Tibial nerve (tissue), 4 donors: Measurements from ENCODE around the gene TRABD2B. TPM values are rescaled to one million over a fixed set of nuclear protein-coding genes. Genes with fewer than 3 reads are reported as not detected.

Source experiments
- DNase-seq, 2 donors: peaks; one replicate each; pipeline ENCODE4 v3.0.0-alpha.2; 2019; ENCODE audit warnings: low spot score in 2 of 2
- H3K27ac ChIP-seq, 4 donors: fragments of 200-600 bp; sonication (generic) in 3 of 4; one replicate each; pipeline ENCODE4 v1.5.1; 2017 to 2019; ENCODE audit warnings: mild to moderate bottlenecking in 1 of 4
- H3K27me3 ChIP-seq, 2 donors: fragments of 200-600 bp; sonication (generic) in 1 of 2; one replicate each; pipeline versions ENCODE4 v1.5.1 to v1.6.0; 2017 to 2019
- H3K36me3 ChIP-seq, 3 donors: fragments of 200-600 bp; sonication (generic); one replicate each; pipeline ENCODE4 v1.5.1; 2018 to 2019
- H3K4me1 ChIP-seq, 4 donors: fragments of 200-600 bp; sonication (generic) in 3 of 4; one replicate each; pipeline ENCODE4 v1.5.1; 2017 to 2019
- H3K4me3 ChIP-seq, 4 donors: fragments of 200-600 bp; sonication (generic) in 3 of 4; one replicate each; pipeline ENCODE4 v1.5.1; 2017 to 2019; ENCODE audit warnings: mild to moderate bottlenecking in 1 of 4, moderate library complexity in 1 of 4
- H3K9me3 ChIP-seq, 4 donors: fragments of 200-600 bp; sonication (generic) in 3 of 4; one replicate each; pipeline ENCODE4 v1.5.1; 2017 to 2019
- EP300 ChIP-seq, 2 donors: sonication (generic); formaldehyde crosslinking; IDR thresholded peaks; one replicate each; pipeline ENCODE4 v1.6.1; 2017; ENCODE audit warnings: antibody characterized with exemption in 2 of 2, mild to moderate bottlenecking in 1 of 2
- POLR2A ChIP-seq, 2 donors: fragments of 450-650 bp; IDR thresholded peaks; one replicate each; pipeline ENCODE4 v1.6.1; 2017; ENCODE audit warnings: antibody characterized with exemption in 2 of 2, mild to moderate bottlenecking in 2 of 2, moderate library complexity in 2 of 2
- WGBS, 2 donors: methylation state at CpG; one replicate each; pipeline ENCODE4 v1.1.5; 2018; 5-methylcytosine and 5-hydroxymethylcytosine counted together
- total RNA-seq, 4 donors: library from RNA; depleted of rRNA; stranded (reverse); fragments of >200 nt; gene quantifications; one replicate each; pipeline ENCODE4 v1.1.0, GENCODE V29; 2016
- TF ChIP-seq, protein P1 (sequence below), 5 experiments: fragments of 200-600 bp in 3 of 5; fragments of 450-650 bp in 2 of 5; sonication (generic) in 3 of 5; IDR thresholded peaks; one replicate each; pipeline ENCODE4 v1.5.1; 2016 to 2019; ENCODE audit warnings: antibody characterized with exemption in 5 of 5, mild to moderate bottlenecking in 3 of 5, moderate library complexity in 2 of 5

Gene TRABD2B
- total RNA-seq, 4 donors from 2014 or later, result 1.3 to 4.1 (median 2.3) TPM

DNA sequence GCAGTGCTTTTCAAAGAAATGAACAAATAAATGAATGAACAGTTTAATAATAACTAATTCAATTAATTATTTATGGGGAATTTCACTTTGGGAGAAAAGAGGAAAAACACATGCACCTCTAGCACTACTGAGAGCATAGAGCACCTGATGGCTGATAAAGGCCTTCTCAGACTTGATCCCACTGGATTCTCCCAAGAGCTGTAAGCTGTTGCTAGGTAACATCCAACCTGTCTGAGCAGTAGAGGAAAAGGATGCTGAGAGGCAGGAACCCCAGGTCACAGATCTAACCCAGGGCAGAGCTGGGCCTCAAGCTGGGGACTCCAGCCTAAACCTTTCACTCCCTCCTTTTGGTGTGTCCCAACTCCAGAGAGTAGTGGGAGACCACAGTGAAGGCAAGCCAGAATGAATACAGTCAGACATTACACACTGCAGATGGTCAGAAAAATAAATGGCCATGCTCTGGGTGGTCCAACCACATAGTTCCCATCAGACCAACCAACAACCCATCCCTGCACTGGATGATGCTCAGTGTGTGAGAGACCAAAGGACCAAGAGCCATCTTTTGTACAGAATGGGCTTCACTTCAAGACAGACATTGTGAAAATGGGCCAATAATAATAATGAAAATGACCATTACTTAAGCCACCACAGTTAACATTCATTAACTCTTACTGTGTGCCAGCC is 15.4 kb downstream of the TRABD2B start:
- H3K9me3 ChIP-seq, result no peaks in the 10 kb centered on the region
- peaks cover 0 to 35% (median 0%) of the 10 kb centered on the region in 4 donors for H3K4me1 ChIP-seq
- H3K27me3 ChIP-seq, result no peaks in the 10 kb centered on the region
- H3K4me3 ChIP-seq, result no peak overlapping the region
- no peak for TF ChIP-seq POLR2A (IDR thresholded peaks at IDR 0.05)
- TF ChIP-seq, protein P1, sequence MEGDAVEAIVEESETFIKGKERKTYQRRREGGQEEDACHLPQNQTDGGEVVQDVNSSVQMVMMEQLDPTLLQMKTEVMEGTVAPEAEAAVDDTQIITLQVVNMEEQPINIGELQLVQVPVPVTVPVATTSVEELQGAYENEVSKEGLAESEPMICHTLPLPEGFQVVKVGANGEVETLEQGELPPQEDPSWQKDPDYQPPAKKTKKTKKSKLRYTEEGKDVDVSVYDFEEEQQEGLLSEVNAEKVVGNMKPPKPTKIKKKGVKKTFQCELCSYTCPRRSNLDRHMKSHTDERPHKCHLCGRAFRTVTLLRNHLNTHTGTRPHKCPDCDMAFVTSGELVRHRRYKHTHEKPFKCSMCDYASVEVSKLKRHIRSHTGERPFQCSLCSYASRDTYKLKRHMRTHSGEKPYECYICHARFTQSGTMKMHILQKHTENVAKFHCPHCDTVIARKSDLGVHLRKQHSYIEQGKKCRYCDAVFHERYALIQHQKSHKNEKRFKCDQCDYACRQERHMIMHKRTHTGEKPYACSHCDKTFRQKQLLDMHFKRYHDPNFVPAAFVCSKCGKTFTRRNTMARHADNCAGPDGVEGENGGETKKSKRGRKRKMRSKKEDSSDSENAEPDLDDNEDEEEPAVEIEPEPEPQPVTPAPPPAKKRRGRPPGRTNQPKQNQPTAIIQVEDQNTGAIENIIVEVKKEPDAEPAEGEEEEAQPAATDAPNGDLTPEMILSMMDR (IDR thresholded peaks at IDR 0.05), result no peak
- no peak for TF ChIP-seq EP300 (IDR thresholded peaks at IDR 0.05)
- no peaks in the 10 kb centered on the region for H3K36me3 ChIP-seq
- DNase-seq, result no peak
- no peak overlapping the region for H3K27ac ChIP-seq

DNA sequence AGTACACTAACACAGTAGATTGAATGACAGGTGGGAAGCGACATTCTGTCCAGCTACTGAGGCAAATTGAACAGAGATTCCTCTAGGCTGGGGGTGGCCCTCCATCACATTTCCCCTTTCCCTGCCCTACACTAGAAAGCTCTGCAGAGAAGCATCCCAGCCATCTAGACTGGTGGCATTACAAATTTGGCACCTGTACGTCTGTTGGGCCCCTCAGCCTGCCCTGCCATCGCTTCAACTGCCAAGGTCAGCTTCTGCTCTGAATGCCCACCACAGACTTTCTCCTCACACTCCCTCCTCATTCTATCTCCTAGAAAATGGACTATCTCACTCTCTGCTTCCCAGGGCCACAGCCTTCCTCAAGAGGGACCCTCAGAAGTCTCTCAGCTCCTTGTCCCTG is 16.7 kb downstream of the TRABD2B start:
- Histone ChIP-seq H3K4me3 (no peak overlapping the region), H3K4me1 (peaks cover 0 to 25% (median 0%) of the 10 kb centered on the region in 4 donors), H3K9me3 (no peaks in the 10 kb centered on the region), H3K36me3 (no peaks in the 10 kb centered on the region), H3K27me3 (no peaks in the 10 kb centered on the region), H3K27ac (no peak overlapping the region)
- DNase-seq, result no peak
- WGBS, 2 donors, result 95% methylated on average over 3 of the region's 3 CpGs
- TF ChIP-seq EP300 (IDR thresholded peaks at IDR 0.05) (no peak), POLR2A (IDR thresholded peaks at IDR 0.05) (no peak)
- TF ChIP-seq, protein P1 (IDR thresholded peaks at IDR 0.05), result no peak

DNA sequence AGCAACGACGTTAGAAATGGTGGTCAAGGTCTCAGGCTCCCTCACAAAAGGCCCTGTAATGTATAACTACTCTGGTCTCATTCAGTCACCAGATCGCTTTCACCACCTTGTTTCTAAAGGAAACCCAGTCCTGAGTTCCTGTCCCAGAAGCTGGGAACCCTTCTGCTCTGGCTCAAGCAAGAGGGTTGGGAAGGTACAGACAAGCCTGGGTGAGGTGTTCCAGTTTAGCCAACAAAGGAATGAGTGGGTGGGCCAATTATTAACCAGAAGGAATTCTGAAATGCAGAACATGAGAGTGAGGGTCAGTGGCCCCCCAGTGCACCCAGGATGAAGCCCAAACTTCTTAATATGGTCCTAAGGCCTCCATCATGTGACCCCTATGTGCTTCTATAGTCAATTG is 17.5 kb downstream of the TRABD2B start:
- H3K36me3 ChIP-seq, result no peaks in the 10 kb centered on the region
- H3K9me3 ChIP-seq, result no peaks in the 10 kb centered on the region
- H3K4me1 ChIP-seq, result peaks cover 0 to 17% (median 0%) of the 10 kb centered on the region in 4 donors
- H3K27ac ChIP-seq, result no peak overlapping the region
- no peak for DNase-seq
- no peak overlapping the region for H3K4me3 ChIP-seq
- 76 to 88% methylated on average over 3 of the region's 3 CpGs for WGBS, 2 donors
- TF ChIP-seq, protein P1 (IDR thresholded peaks at IDR 0.05), result no peak
- TF ChIP-seq POLR2A (IDR thresholded peaks at IDR 0.05), result no peak
- no peak for TF ChIP-seq EP300 (IDR thresholded peaks at IDR 0.05)
- no peaks in the 10 kb centered on the region for H3K27me3 ChIP-seq

DNA sequence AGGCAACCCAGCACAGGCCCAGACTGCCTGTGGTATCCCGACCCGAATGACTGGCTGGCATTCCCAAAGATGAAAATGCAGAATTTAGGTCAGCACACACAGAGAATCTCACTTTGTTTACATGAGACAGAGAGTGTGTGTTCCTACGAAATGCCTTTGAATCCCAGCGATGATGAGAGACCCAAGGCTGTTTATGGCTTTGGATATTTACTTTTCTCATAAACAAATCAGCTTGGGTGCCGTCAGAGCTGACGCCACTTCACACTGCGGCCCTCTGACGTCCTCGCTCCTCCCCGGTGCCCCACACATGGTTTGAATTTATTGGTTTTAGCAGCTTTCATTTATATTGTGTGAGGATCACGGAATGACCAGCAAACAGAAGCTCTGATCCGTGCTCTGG is 18.7 kb downstream of the TRABD2B start:
- TF ChIP-seq EP300 (IDR thresholded peaks at IDR 0.05) (no peak), POLR2A (IDR thresholded peaks at IDR 0.05) (no peak)
- TF ChIP-seq, protein P1 (IDR thresholded peaks at IDR 0.05), result no peak
- no peaks in the 10 kb centered on the region for H3K36me3 ChIP-seq
- no peak for DNase-seq
- H3K27ac ChIP-seq, result no peak overlapping the region
- WGBS, 2 donors, result 56 to 58% methylated on average over 12 of the region's 12 CpGs
- no peak overlapping the region for H3K4me3 ChIP-seq
- H3K4me1 ChIP-seq, result peaks cover 0 to 9% (median 0%) of the 10 kb centered on the region in 4 donors
- no peaks in the 10 kb centered on the region for H3K9me3 ChIP-seq
- no peaks in the 10 kb centered on the region for H3K27me3 ChIP-seq

DNA sequence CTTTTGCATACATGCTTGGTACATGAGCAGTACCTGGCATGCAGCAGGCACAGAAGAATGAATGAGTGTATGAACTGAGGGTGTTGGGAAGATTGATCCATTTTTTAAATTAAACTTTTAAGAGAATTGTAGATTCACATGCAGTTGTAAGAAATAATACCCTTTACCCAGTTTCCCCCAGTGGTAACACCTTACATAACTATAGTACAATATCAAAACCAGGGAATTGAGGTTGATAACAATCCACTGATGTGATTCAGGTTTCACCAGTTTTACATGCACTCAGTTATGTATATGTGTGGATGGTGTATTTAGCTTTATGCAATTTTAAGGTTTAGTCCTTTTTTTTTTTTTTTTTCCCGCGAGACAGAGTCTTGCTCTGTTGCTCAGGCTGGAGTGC is 20.5 kb downstream of the TRABD2B start:
- H3K27me3 ChIP-seq, result no peaks in the 10 kb centered on the region
- H3K4me1 ChIP-seq, result peaks cover 0 to 9% (median 0%) of the 10 kb centered on the region in 4 donors
- WGBS, 2 donors, result 93% methylated on average over 2 of the region's 2 CpGs
- H3K27ac ChIP-seq, result no peak overlapping the region
- no peak overlapping the region for H3K4me3 ChIP-seq
- TF ChIP-seq EP300 (IDR thresholded peaks at IDR 0.05) (no peak), POLR2A (IDR thresholded peaks at IDR 0.05) (no peak)
- TF ChIP-seq, protein P1 (IDR thresholded peaks at IDR 0.05), result no peak
- H3K9me3 ChIP-seq, result no peaks in the 10 kb centered on the region
- DNase-seq, result no peak
- no peaks in the 10 kb centered on the region for H3K36me3 ChIP-seq
